A549 (cell line): ENCODE measurements around the gene MYO9A. TPM values are rescaled to one million over a fixed set of nuclear protein-coding genes. Genes with fewer than 3 reads are reported as not detected.

ENCODE experiments used
- ATAC-seq, 2 experiments: fragments of 200-7000 bp in 1 of 2; fragments of >200 bp in 1 of 2; cut with Nextera tagmentation in 1 of 2; cut with Tn5 transposase in 1 of 2; 3 replicates each; pipeline versions ENCODE4 v1.8.0 to v1.9.1; 2018 to 2020; ENCODE audit warnings: mild to moderate bottlenecking in 1 of 2, moderate library complexity in 1 of 2
- CTCF ChIA-PET: fragments of 300-600 bp; sonication (Branson Sonifier 250); formaldehyde crosslinking; extraction: SDS; loops from one replicate; lab custom pipeline; 2021; ENCODE audit warnings: antibody characterized with exemption, inconsistent platforms; lab: Yijun Ruan, JAX
- POLR2A ChIA-PET: fragments of 350-600 bp; formaldehyde crosslinking; extraction: SDS; loops from one replicate; lab custom pipeline; 2021; ENCODE audit warnings: antibody characterized with exemption, inconsistent platforms; lab: Yijun Ruan, JAX
- DNase-seq, 2 experiments: peaks; one replicate each; pipeline versions ENCODE4 v3.0.0 to v3.0.0-alpha.2; 2011 to 2016; ENCODE audit warnings: low read depth in 1 of 2, low spot score in 1 of 2
- FAIRE-seq: peaks from 2 replicates; lab custom pipeline; 2011; peaks lifted over from hg19 to GRCh38; lab: Jason Lieb, UNC
- H3K27ac ChIP-seq, 2 experiments: fragments of >200 bp; sonication (Bioruptor Twin); formaldehyde crosslinking; 3 replicates each; pipeline ENCODE4 v1.5.1; 2016 to 2017
- H3K4me1 ChIP-seq: fragments of >200 bp; sonication (Bioruptor Twin); formaldehyde crosslinking; 3 replicates; pipeline ENCODE4 v1.6.1; 2016
- H3K4me2 ChIP-seq: fragments of >200 bp; sonication (Bioruptor Twin); formaldehyde crosslinking; 3 replicates; pipeline ENCODE4 v1.6.1; 2016
- H3K4me3 ChIP-seq: fragments of >200 bp; sonication (Bioruptor Twin); formaldehyde crosslinking; 3 replicates; pipeline ENCODE4 v1.5.1; 2016
- H3K9me3 ChIP-seq: fragments of >200 bp; sonication (Bioruptor Twin); formaldehyde crosslinking; 3 replicates; pipeline ENCODE4 v1.6.1; 2016
- BCL3 ChIP-seq: fragments of >200 bp; sonication (Bioruptor Twin); formaldehyde crosslinking; IDR thresholded peaks from 3 replicates; pipeline ENCODE4 v1.6.1; 2016
- BHLHE40 ChIP-seq: IDR thresholded peaks from 2 replicates; pipeline ENCODE4 v1.6.1; 2012; ENCODE audit warnings: low read depth, low read length, inconsistent platforms
- CBX2 ChIP-seq: fragments of 200-600 bp; sonication (generic); IDR thresholded peaks from 2 replicates; pipeline ENCODE4 v1.6.1; 2016; ENCODE audit warnings: low read depth, mild to moderate bottlenecking, borderline replicate concordance
- CHD2 ChIP-seq: fragments of 150-350 bp; IDR thresholded peaks from 2 replicates; pipeline ENCODE4 v1.6.1; 2014; ENCODE audit warnings: low read length; ENCODE audit not compliant: partially characterized antibody
- CHD4 ChIP-seq: fragments of 200-600 bp; sonication (generic); IDR thresholded peaks from 2 replicates; pipeline ENCODE4 v1.6.1; 2016; ENCODE audit warnings: antibody characterized with exemption, mild to moderate bottlenecking, borderline replicate concordance
- EHMT2 ChIP-seq: fragments of 200-600 bp; sonication (generic); IDR thresholded peaks from 2 replicates; pipeline ENCODE4 v1.6.1; 2016; ENCODE audit warnings: antibody characterized with exemption, low read depth, mild to moderate bottlenecking, moderate library complexity
- ELK1 ChIP-seq: fragments of 150-350 bp; IDR thresholded peaks from 2 replicates; pipeline ENCODE4 v1.6.1; 2014; ENCODE audit warnings: low read depth, mild to moderate bottlenecking, low read length
- EP300 ChIP-seq, 2 experiments: fragments of >200 bp; sonication (Bioruptor Twin); formaldehyde crosslinking; IDR thresholded peaks; 2 replicates in 1 of 2; 3 replicates in 1 of 2; pipeline ENCODE4 v1.6.1; 2016 to 2017
- FOSB ChIP-seq: fragments of 250-450 bp; sonication (Bioruptor Pico); IDR thresholded peaks from 2 replicates; pipeline ENCODE4 v1.5.0; 2020; ENCODE audit warnings: mild to moderate bottlenecking, moderate library complexity
- FOXS1 ChIP-seq: fragments of 250-450 bp; sonication (Bioruptor Pico); IDR thresholded peaks from 2 replicates; pipeline ENCODE4 v1.5.0; 2020; ENCODE audit warnings: mild to moderate bottlenecking, moderate library complexity
- HEYL ChIP-seq: fragments of 250-450 bp; sonication (Bioruptor Pico); IDR thresholded peaks from 2 replicates; pipeline ENCODE4 v1.8.0; 2021; ENCODE audit warnings: mild to moderate bottlenecking, moderate library complexity
- HMGXB4 ChIP-seq: fragments of 250-450 bp; sonication (Bioruptor Pico); IDR thresholded peaks from 2 replicates; pipeline ENCODE4 v1.5.0; 2021; ENCODE audit warnings: mild to moderate bottlenecking, moderate library complexity, borderline replicate concordance
- HOXA7 ChIP-seq: fragments of 250-450 bp; sonication (Bioruptor Pico); IDR thresholded peaks from 2 replicates; pipeline ENCODE4 v1.5.0; 2020; ENCODE audit warnings: mild to moderate bottlenecking, moderate library complexity
- JUN ChIP-seq, 2 experiments: fragments of >200 bp; sonication (Bioruptor Twin); formaldehyde crosslinking; IDR thresholded peaks; 2 replicates in 1 of 2; 3 replicates in 1 of 2; pipeline ENCODE4 v1.6.1; 2016 to 2017
- KDM1A ChIP-seq: fragments of 200-600 bp; sonication (generic); IDR thresholded peaks from 2 replicates; pipeline ENCODE4 v1.6.1; 2016; ENCODE audit warnings: low read depth, mild to moderate bottlenecking
- MAZ ChIP-seq: fragments of 150-350 bp; IDR thresholded peaks from 2 replicates; pipeline ENCODE4 v1.6.1; 2014; ENCODE audit warnings: antibody characterized with exemption, low read depth, low read length, borderline replicate concordance
- MYC ChIP-seq: IDR thresholded peaks from 2 replicates; pipeline ENCODE4 v1.6.1; 2012; ENCODE audit warnings: mild to moderate bottlenecking, inconsistent platforms, low read length, improper control_type of control experiment, borderline replicate concordance
- PHF8 ChIP-seq: fragments of 200-600 bp; sonication (generic); IDR thresholded peaks from 2 replicates; pipeline ENCODE4 v1.6.1; 2016; ENCODE audit warnings: low read depth, mild to moderate bottlenecking, antibody characterized with exemption, moderate library complexity, borderline replicate concordance
- POLR2A ChIP-seq: IDR thresholded peaks from 2 replicates; pipeline ENCODE4 v1.6.1; 2012; ENCODE audit warnings: mild to moderate bottlenecking, low read length
- POLR2AphosphoS2 ChIP-seq: conservative IDR thresholded peaks from 2 replicates; pipeline ENCODE4 v1.6.1; 2012; ENCODE audit warnings: low read length, improper control_type of control experiment, inconsistent platforms
- RFX5 ChIP-seq: fragments of 450-650 bp; IDR thresholded peaks from 2 replicates; pipeline ENCODE4 v1.7.1; 2014; ENCODE audit warnings: antibody characterized with exemption, mild to moderate bottlenecking, moderate library complexity
- TP53 ChIP-seq: fragments of 250-450 bp; sonication (Bioruptor Pico); IDR thresholded peaks from 2 replicates; pipeline ENCODE4 v1.5.0; 2021; ENCODE audit warnings: mild to moderate bottlenecking, moderate library complexity
- ZNF302 ChIP-seq: fragments of 250-450 bp; sonication (Bioruptor Pico); IDR thresholded peaks from 2 replicates; pipeline ENCODE4 v1.9.0; 2021; ENCODE audit warnings: inconsistent platforms, mild to moderate bottlenecking, moderate library complexity
- WGBS: methylation state at CpG from one replicate; pipeline ENCODE4 v1.1.6; 2017; ENCODE audit errors: missing lambda C conversion rate; 5-methylcytosine and 5-hydroxymethylcytosine counted together
- polyA plus RNA-seq, 4 experiments: library from polyadenylated mRNA; depleted of rRNA in 3 of 4; stranded (reverse); fragments of >200 nt; fragmentation: RNase III in 1 of 4; extraction: RNeasy Plus Mini Kit Qiagen cat#74134 plus additional on column Dnase treatment in 1 of 4; gene quantifications; 2 replicates in 3 of 4; 3 replicates in 1 of 4; pipeline ENCODE4 v1.2.3, GENCODE V29; 2011 to 2017

The MYO9A gene
- polyA plus RNA-seq, 2 of the 4 experiments (the other 2 are of a cell fraction) = 5.9 to 21.9 TPM

GRCh38 chr15:71925145-71925544, 192.8 kb downstream of the MYO9A start:
- POLR2A ChIA-PET = no interaction called here

GRCh38 chr15:71921191-71921590, 196.8 kb downstream of the MYO9A start:
- Histone ChIP-seq H3K4me2 (no peak overlapping the region), H3K4me3 (no peak overlapping the region), H3K9me3 (no peaks in the 10 kb centered on the region), H3K4me1 (no peaks in the 10 kb centered on the region)
- POLR2A ChIA-PET = no interaction called here
- no peak for DNase-seq
- CTCF ChIA-PET = interaction anchor here (1.5 kb wide), 1 partner anchor 18 kb away, joined by 6 read pairs; no protein-coding TSS in a partner anchor
- no peak for TF ChIP-seq PHF8
- no peak for TF ChIP-seq EP300 (IDR thresholded peaks at IDR 0.05)
- TF ChIP-seq ZNF302 (CRISPR knock-in tag) = no peak
- TF ChIP-seq CHD4 = no peak
- TF ChIP-seq JUN (IDR thresholded peaks at IDR 0.05) = no peak
- TF ChIP-seq, all 56 proteins: peak for 0
- 88% methylated on average over 3 of the region's 3 CpGs for WGBS
- H3K27ac ChIP-seq = no peak overlapping the region
- no peak for FAIRE-seq
- no peak for ATAC-seq

More at GRCh38 chr15:71925145-71925544, 192.8 kb downstream of the MYO9A start:
- DNase-seq (no peak), FAIRE-seq (no peak), ATAC-seq (no peak)
- Histone ChIP-seq H3K27ac (no peak overlapping the region), H3K4me1 (no peaks in the 10 kb centered on the region), H3K9me3 (no peaks in the 10 kb centered on the region), H3K4me3 (no peak overlapping the region), H3K4me2 (no peak overlapping the region)
- WGBS = 81% methylated on average over 10 of the region's 10 CpGs
- CTCF ChIA-PET = interaction anchor here (0.5 kb wide), 1 partner anchor 18 kb away, joined by 3 read pairs; no protein-coding TSS in a partner anchor
- TF ChIP-seq MAZ = no peak
- no peak for TF ChIP-seq HMGXB4 (CRISPR knock-in tag)
- TF ChIP-seq KDM1A = no peak
- no peak for TF ChIP-seq CBX2
- TF ChIP-seq CHD2 = no peak
- no peak for TF ChIP-seq TP53 (CRISPR knock-in tag)
- TF ChIP-seq ELK1 = no peak
- no peak for TF ChIP-seq FOXS1 (CRISPR knock-in tag)
- TF ChIP-seq FOSB (CRISPR knock-in tag) = no peak
- no peak for TF ChIP-seq EHMT2
- TF ChIP-seq BHLHE40 = no peak
- no peak for TF ChIP-seq POLR2AphosphoS2
- TF ChIP-seq BCL3 = no peak

- Histone ChIP-seq H3K4me2 (no peak overlapping the region), H3K4me3 (no peak overlapping the region), H3K9me3 (no peaks in the 10 kb centered on the region), H3K4me1 (no peaks in the 10 kb centered on the region), H3K27ac (no peak overlapping the region)
- no peak for ATAC-seq
- POLR2A ChIA-PET = interaction anchor here (0.5 kb wide), 1 partner anchor 122 kb away, joined by 5 read pairs; no protein-coding TSS in a partner anchor
- no peak for DNase-seq
- 94% methylated on average over 6 of the region's 6 CpGs for WGBS
- no peak for FAIRE-seq
- CTCF ChIA-PET = interaction anchor here (0.5 to 1.5 kb wide), 2 partner anchors 14 to 17 kb away, joined by 3 to 6 read pairs; no protein-coding TSS in a partner anchor
- TF ChIP-seq HEYL (CRISPR knock-in tag) (no peak), MYC (no peak), CHD4 (no peak), ZNF302 (CRISPR knock-in tag) (no peak), RFX5 (no peak), HOXA7 (CRISPR knock-in tag) (no peak), BHLHE40 (no peak), POLR2A (no peak)
These were observed 197.4 kb downstream of the MYO9A start for GRCh38 chr15:71920573-71920972.
